Right lobe of liver (tissue), 4 donors: ENCODE measurements around the gene YBX2.

Experiments
- CTCF ChIP-seq, 4 donors: fragments of 200-600 bp in 3 of 4; fragments of 450-650 bp in 1 of 4; IDR thresholded peaks; one replicate each; pipeline versions ENCODE4 v1.5.1 to v1.8.0; 2016 to 2022; ENCODE audit warnings: antibody characterized with exemption in 4 of 4, mild to moderate bottlenecking in 2 of 4
- POLR2A ChIP-seq: fragments of 450-650 bp; IDR thresholded peaks from one replicate; pipeline ENCODE4 v1.6.1; 2017; ENCODE audit warnings: antibody characterized with exemption, mild to moderate bottlenecking
- donor health status: DM: no; HTN: no; CAD: no.
- donor health status: DM: no; HTN: no; CAD: no.
- donor health status: DM: no; HTN: yes; CAD: no.

GRCh38 chr17:7254511-7254910 is 39.9 kb downstream of the YBX2 start:
- no peak for TF ChIP-seq CTCF (IDR thresholded peaks at IDR 0.05)
- no peak for TF ChIP-seq POLR2A
